LNCAP (cell line): ENCODE data around the gene XXYLT1.

Source experiments
- CTCF ChIP-seq: fragments of 450-650 bp; IDR thresholded peaks from 2 replicates; pipeline ENCODE4 v1.5.1; 2017; ENCODE audit warnings: mild to moderate bottlenecking

The XXYLT1 gene

DNA sequence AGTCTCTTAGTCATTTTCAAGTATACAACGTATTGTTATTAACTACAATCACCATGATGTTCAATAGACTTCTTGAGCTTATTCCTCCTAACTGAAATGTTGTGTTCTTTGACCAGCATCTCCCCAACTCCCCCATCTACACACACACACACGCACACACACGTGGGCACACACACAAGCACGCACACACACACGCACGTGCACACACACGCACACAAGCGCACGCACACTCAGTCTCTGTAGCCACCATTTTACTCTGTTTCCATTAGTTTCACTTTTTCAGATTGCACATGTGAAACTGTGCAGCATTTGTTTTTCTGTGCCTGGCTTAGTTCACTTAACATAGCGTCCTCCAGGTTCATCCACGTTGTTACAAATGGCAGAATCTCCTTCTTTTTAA, 247.0 kb downstream of the XXYLT1 start:
- no peak for TF ChIP-seq CTCF

DNA sequence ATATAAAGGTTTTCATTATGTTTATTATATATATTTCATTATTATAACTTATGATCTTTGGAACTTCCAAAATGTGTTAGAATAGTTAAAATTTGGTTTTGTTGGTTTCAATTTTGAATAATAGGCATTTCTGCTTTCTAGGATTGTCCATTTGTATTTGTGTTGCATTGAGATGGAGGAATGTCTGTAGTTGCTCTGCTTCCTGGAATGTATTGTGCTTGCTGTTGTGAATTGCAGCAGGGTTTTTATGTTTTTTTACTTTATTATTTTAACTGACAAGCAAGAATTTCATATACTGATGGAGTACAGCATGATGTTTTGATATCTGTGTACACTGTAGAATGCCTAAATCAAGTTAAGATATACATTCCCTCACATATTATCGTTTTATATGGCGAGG, 247.4 kb downstream of the XXYLT1 start:
- no peak for TF ChIP-seq CTCF

DNA sequence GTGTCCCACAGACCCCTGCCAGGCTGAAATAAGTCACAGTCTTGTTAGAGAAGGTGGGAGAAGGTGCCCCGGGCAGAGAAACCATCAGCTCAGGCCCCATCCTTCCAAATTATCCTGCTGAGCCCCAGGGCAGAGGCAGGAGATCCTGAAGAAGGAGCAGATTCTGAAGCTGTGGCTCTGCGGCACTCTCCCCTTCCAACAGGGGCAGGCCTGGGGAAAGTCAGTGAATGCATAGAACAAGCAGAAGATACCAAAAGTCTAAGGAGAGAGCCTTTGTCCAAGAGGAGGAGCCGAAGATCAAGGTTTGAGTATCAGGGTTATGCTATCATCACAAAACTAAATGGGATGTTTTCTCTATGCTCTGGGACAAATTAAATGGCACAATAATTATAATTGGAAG, 249.3 kb downstream of the XXYLT1 start:
- TF ChIP-seq CTCF, result no peak

DNA sequence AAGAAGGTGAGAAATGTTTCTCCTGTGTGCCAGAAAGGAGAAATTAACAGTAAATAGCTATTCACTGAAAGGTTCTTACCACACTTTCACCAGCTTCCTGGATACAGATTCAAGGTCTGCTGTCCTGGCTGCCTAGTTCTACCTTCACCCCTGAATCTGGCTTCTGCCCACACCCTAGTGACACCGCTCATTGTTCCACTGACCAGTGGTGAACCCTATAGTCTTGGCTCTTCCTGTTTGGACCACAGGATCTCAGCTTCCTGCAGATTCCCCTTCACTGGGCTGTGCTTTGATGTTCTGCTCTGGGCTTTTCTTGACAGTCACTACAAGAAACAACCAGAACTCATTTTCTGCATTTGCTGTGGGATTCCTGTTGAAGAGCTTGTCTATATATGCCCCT, 250.0 kb downstream of the XXYLT1 start:
- TF ChIP-seq CTCF, result no peak

DNA sequence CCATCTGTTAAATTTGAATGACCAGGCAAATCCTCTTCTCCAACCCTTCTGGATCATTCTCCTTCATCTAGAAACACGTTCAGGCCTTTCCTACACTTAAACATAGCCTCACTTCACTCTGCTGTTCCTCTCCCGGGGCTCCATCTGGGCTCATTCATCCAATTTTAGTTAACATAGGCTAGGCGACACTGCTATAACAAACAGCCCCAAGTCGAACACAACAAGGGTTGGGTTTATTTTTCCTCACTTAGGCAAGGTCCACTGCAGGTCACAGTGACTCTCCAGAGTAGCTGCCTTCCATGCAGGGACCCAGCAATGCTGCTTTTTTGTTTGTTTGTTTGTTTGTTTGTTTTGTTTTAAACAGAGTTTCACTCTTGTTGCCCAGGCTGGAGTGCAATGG, 250.8 kb downstream of the XXYLT1 start:
- no peak for TF ChIP-seq CTCF

DNA sequence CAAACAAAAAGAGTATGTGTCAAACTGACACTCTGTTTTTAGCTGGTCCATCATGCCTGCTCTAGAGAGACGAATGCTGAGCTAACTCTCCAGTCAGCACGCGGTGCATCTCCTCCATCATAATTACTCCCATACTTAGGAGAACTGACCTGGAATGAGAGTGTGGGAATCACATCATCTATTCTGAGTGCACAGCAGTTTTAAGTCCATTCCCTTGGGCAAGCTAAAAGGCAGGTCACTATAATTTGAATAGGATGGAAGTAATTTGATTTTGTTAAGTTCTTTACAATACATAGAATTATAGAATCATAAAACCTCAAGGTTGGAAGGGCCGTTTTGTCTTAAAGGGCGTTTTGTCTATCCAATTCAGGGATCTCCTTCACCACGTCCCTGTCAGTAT, 251.6 kb downstream of the XXYLT1 start:
- TF ChIP-seq CTCF, result no peak
